ENCODE results near the gene ANKMY1.

ANKMY1 gene

DNA sequence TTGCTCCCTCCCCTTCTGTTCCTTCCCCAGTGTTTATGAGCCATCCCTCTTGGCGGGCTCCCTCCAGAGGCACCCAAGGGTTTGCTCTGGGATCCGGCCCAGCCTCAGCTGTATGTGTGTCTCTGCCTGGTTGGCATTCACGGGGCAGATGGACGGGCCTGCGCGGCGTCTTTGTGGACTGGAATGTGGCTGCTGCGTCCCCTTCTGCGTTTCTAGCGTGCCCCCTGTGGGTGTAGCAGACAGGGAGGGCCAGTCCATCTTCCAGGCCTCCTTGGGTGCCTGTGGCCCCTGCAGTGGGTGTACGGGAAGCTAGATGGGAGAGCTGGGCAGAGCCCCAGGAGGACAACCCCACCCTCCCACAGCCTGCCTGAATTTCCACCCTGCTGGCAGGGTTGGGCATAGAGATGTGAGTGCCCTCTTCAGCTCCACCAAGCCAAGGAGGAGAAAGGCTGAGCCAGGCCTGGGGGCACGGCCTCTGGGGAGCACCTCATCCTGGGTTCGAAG is 106.6 kb downstream of the ANKMY1 start:
- H3K36me3 ChIP-seq (ENCODE audit: control insufficient read depth, low read depth, low read length) = no peaks in the 10 kb centered on the region
- peaks cover 33% of the 10 kb centered on the region for H3K27me3 ChIP-seq (ENCODE audit: control insufficient read depth, insufficient read depth, low read length)
- no peak overlapping the region for H3K9ac ChIP-seq (ENCODE audit: low read length)
- no peak overlapping the region for H3K27ac ChIP-seq (ENCODE audit: low read length)
- H3K9me3 ChIP-seq (ENCODE audit: control insufficient read depth, low read depth, low read length) = no peaks in the 10 kb centered on the region
- H3K4me1 ChIP-seq (ENCODE audit: control insufficient read depth, low read depth, low read length) = peaks cover 32% of the 10 kb centered on the region
- no peak overlapping the region for H3K4me3 ChIP-seq (ENCODE audit: low read length)

DNA sequence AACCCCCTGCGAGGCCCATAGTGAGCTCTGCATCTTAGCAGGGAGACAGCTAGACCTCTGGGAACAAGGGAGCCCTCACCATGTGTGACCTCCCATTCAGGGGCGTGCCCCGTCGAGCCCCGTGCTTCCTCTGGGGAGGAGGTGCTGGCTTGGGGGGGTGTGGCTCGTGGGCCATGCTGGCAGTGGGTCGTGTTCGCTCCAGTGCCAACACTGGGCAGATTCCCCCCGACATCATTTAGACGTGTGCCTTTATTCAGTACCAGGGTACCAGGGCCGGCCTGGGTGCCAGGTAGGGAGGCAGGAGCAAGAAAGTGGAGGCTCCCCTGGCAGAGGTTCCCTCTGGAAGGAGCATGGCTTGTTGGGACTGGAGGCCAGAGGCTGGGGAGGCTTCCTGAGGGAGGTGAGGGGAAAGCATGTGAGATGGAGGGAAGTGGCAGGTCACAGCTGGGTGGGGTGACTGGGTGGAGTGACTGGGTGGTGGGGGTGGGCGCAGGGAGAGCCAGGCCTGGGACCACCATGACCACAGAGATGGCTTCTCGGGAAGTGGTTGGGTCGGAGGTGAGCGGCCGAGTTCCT is 107.2 kb downstream of the ANKMY1 start:
- H3K36me3 ChIP-seq (ENCODE audit: control insufficient read depth, low read depth, low read length) = no peaks in the 10 kb centered on the region
- H3K9me3 ChIP-seq (ENCODE audit: control insufficient read depth, low read depth, low read length) = no peaks in the 10 kb centered on the region
- H3K4me3 ChIP-seq (ENCODE audit: low read length) = no peak overlapping the region
- H3K9ac ChIP-seq (ENCODE audit: low read length) = no peak overlapping the region
- H3K4me1 ChIP-seq (ENCODE audit: control insufficient read depth, low read depth, low read length) = peaks cover 31% of the 10 kb centered on the region
- peaks cover 27% of the 10 kb centered on the region for H3K27me3 ChIP-seq (ENCODE audit: control insufficient read depth, insufficient read depth, low read length)
- no peak overlapping the region for H3K27ac ChIP-seq (ENCODE audit: low read length)

DNA sequence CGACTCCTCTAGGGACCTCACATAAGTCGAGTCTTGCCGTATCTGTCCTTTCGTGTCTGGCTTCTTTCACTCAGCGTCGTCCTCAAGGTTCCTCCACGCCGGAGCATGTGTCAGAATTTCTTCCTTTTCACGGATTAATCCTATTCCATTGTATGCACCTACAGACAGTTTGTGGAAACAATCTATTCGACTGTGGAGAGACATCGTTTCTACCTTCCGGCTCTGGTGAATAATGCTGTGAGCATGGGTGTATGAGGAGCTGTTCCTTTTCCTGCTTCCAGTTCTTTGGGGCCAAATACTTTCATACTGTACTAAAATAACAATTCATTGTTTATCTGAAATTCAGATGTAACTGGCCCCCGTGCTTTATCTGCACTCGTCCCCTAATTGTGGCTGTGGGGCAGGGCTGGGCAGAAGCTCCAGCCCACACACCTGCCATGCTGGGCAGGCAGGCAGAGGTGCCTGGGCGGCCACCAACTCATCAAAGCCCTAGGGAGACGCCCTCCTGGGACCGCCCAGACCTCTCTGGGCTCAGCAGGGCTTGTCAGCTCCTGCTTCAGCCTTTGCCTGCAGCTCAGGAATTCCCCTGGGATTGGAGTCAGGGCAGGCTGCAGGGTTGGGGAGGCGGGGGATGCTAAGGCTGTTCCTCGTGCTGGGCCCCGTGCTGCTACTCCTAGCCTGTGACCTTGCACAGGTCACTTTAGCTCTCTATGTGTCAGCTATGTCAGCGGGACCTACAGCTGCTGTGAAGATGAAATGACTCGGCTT is 107.8 kb downstream of the ANKMY1 start:
- Histone ChIP-seq H3K9ac (ENCODE audit: low read length) (no peak overlapping the region), H3K9me3 (ENCODE audit: control insufficient read depth, low read depth, low read length) (no peaks in the 10 kb centered on the region), H3K4me1 (ENCODE audit: control insufficient read depth, low read depth, low read length) (peaks cover 25% of the 10 kb centered on the region), H3K27me3 (ENCODE audit: control insufficient read depth, insufficient read depth, low read length) (peaks cover 21% of the 10 kb centered on the region), H3K4me3 (ENCODE audit: low read length) (no peak overlapping the region), H3K36me3 (ENCODE audit: control insufficient read depth, low read depth, low read length) (no peaks in the 10 kb centered on the region), H3K27ac (ENCODE audit: low read length) (no peak overlapping the region)

GRCh38 chr2:240448387-240449274 is 109.2 kb downstream of the ANKMY1 start:
- Histone ChIP-seq H3K27ac (ENCODE audit: low read length) (no peak overlapping the region), H3K27me3 (ENCODE audit: control insufficient read depth, insufficient read depth, low read length) (peaks cover 8% of the 10 kb centered on the region), H3K9me3 (ENCODE audit: control insufficient read depth, low read depth, low read length) (no peaks in the 10 kb centered on the region), H3K4me3 (ENCODE audit: low read length) (no peak overlapping the region), H3K36me3 (ENCODE audit: control insufficient read depth, low read depth, low read length) (no peaks in the 10 kb centered on the region), H3K4me1 (ENCODE audit: control insufficient read depth, low read depth, low read length) (peaks cover 16% of the 10 kb centered on the region), H3K9ac (ENCODE audit: low read length) (no peak overlapping the region)

GRCh38 chr2:240447934-240448333 is 109.9 kb downstream of the ANKMY1 start:
- Histone ChIP-seq H3K27me3 (ENCODE audit: control insufficient read depth, insufficient read depth, low read length) (peaks cover 6% of the 10 kb centered on the region), H3K27ac (ENCODE audit: low read length) (no peak overlapping the region), H3K4me1 (ENCODE audit: control insufficient read depth, low read depth, low read length) (peaks cover 16% of the 10 kb centered on the region), H3K36me3 (ENCODE audit: control insufficient read depth, low read depth, low read length) (no peaks in the 10 kb centered on the region), H3K9ac (ENCODE audit: low read length) (no peak overlapping the region), H3K4me3 (ENCODE audit: low read length) (no peak overlapping the region), H3K9me3 (ENCODE audit: control insufficient read depth, low read depth, low read length) (no peaks in the 10 kb centered on the region)

GRCh38 chr2:240447331-240447730 is 110.5 kb downstream of the ANKMY1 start:
- Histone ChIP-seq H3K27me3 (ENCODE audit: control insufficient read depth, insufficient read depth, low read length) (peaks cover 6% of the 10 kb centered on the region), H3K36me3 (ENCODE audit: control insufficient read depth, low read depth, low read length) (no peaks in the 10 kb centered on the region), H3K4me1 (ENCODE audit: control insufficient read depth, low read depth, low read length) (peaks cover 16% of the 10 kb centered on the region), H3K9ac (ENCODE audit: low read length) (no peak overlapping the region), H3K27ac (ENCODE audit: low read length) (no peak overlapping the region), H3K9me3 (ENCODE audit: control insufficient read depth, low read depth, low read length) (no peaks in the 10 kb centered on the region), H3K4me3 (ENCODE audit: low read length) (no peak overlapping the region)

GRCh38 chr2:240446664-240447175 is 111.1 kb downstream of the ANKMY1 start:
- Histone ChIP-seq H3K27ac (ENCODE audit: low read length) (no peak overlapping the region), H3K9me3 (ENCODE audit: control insufficient read depth, low read depth, low read length) (no peaks in the 10 kb centered on the region), H3K4me1 (ENCODE audit: control insufficient read depth, low read depth, low read length) (peaks cover 12% of the 10 kb centered on the region), H3K4me3 (ENCODE audit: low read length) (no peak overlapping the region), H3K27me3 (ENCODE audit: control insufficient read depth, insufficient read depth, low read length) (peaks cover 6% of the 10 kb centered on the region), H3K9ac (ENCODE audit: low read length) (no peak overlapping the region), H3K36me3 (ENCODE audit: control insufficient read depth, low read depth, low read length) (no peaks in the 10 kb centered on the region)

DNA sequence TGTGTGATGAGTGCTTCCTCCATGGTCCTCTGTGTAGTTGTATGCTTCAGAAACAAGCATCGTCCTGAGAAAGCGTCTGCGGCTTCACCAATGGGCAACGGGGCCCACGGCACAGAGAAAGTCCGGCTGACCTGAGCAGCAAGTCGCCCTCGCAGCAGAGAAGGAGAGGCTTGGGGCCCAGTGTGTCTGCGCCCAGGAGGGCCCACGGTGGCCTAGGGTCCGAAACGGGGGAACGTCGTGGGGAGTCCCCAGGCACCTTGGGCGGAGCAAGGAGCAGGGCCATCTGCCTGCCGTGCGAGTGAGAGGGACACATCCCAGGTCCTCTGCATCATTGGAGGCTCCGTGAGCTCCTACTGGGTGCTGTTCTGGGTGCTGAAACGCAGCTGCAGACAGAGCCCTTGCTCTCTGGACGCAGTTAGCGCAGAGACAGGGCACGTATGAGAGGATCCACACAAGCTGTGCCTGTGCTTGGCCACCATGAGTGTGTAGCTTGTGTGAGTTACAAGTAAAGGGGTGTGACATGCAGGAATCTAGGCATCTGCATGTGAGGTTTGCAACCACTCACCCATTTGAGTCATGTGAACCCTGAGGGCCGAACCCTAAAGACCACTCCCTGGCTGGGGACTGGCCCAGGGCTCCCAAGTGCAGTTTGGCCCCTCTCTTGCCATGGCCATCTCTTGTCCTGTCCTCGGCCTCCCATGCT is 111.7 kb downstream of the ANKMY1 start:
- Histone ChIP-seq H3K27ac (ENCODE audit: low read length) (no peak overlapping the region), H3K9me3 (ENCODE audit: control insufficient read depth, low read depth, low read length) (no peaks in the 10 kb centered on the region)

GRCh38 chr2:240444464-240444863 is 113.3 kb downstream of the ANKMY1 start:
- H3K27me3 ChIP-seq (ENCODE audit: control insufficient read depth, insufficient read depth, low read length) = no peaks in the 10 kb centered on the region

More for the DNA sequence above, 111.7 kb downstream of the ANKMY1 start:
- no peak overlapping the region for H3K4me3 ChIP-seq (ENCODE audit: low read length)
- no peak overlapping the region for H3K9ac ChIP-seq (ENCODE audit: low read length)
- peaks cover 12% of the 10 kb centered on the region for H3K4me1 ChIP-seq (ENCODE audit: control insufficient read depth, low read depth, low read length)
- peaks cover 1% of the 10 kb centered on the region for H3K27me3 ChIP-seq (ENCODE audit: control insufficient read depth, insufficient read depth, low read length)
- H3K36me3 ChIP-seq (ENCODE audit: control insufficient read depth, low read depth, low read length) = no peaks in the 10 kb centered on the region

DNA sequence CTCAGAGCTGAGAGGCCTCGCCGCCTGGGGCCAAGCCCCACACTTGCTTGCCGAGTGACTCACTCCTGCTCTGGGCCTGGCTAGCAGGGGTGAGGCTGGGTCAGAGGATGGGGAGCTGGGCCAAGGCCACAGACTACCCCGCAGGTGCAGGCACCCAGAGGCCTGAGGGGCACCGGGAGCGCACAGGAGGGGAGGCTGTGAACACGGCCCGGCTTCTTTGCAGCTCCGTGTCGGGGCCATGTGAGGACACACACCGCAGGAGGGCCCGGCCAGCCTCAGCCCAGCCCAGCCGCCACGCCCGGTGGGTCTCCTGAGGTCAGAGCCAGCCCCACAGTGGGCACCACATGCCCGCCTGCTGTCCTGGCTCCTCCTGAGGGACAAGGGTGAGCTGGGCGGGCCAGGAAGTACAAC is 113.9 kb downstream of the ANKMY1 start:
- no peak overlapping the region for H3K27ac ChIP-seq (ENCODE audit: low read length)
- no peaks in the 10 kb centered on the region for H3K27me3 ChIP-seq (ENCODE audit: control insufficient read depth, insufficient read depth, low read length)
- H3K9ac ChIP-seq (ENCODE audit: low read length) = no peak overlapping the region
- H3K36me3 ChIP-seq (ENCODE audit: control insufficient read depth, low read depth, low read length) = no peaks in the 10 kb centered on the region
- H3K4me1 ChIP-seq (ENCODE audit: control insufficient read depth, low read depth, low read length) = no peaks in the 10 kb centered on the region
- no peak overlapping the region for H3K4me3 ChIP-seq (ENCODE audit: low read length)
- no peaks in the 10 kb centered on the region for H3K9me3 ChIP-seq (ENCODE audit: control insufficient read depth, low read depth, low read length)

More at GRCh38 chr2:240444464-240444863, 113.3 kb downstream of the ANKMY1 start:
- Histone ChIP-seq H3K4me1 (ENCODE audit: control insufficient read depth, low read depth, low read length) (no peaks in the 10 kb centered on the region), H3K9me3 (ENCODE audit: control insufficient read depth, low read depth, low read length) (no peaks in the 10 kb centered on the region), H3K36me3 (ENCODE audit: control insufficient read depth, low read depth, low read length) (no peaks in the 10 kb centered on the region), H3K9ac (ENCODE audit: low read length) (no peak overlapping the region), H3K4me3 (ENCODE audit: low read length) (no peak overlapping the region), H3K27ac (ENCODE audit: low read length) (no peak overlapping the region)
